PC-9 (cell line): ENCODE measurements around the gene KLHL15.

ENCODE experiments used
- CTCF ChIP-seq: fragments of 200-600 bp; sonication (generic); conservative IDR thresholded peaks from 2 replicates; pipeline ENCODE4 v1.6.1; 2017; ENCODE audit warnings: mixed run types, antibody characterized with exemption, mild to moderate bottlenecking, moderate library complexity
- EZH2 ChIP-seq: fragments of 200-600 bp; sonication (generic); IDR thresholded peaks from 2 replicates; pipeline ENCODE4 v1.8.0; 2017; ENCODE audit warnings: antibody characterized with exemption, low read depth

- TF ChIP-seq CTCF (no peak), EZH2 (no peak)
Observed at GRCh38 chrX:24019448-24019847, 7.5 kb downstream of the KLHL15 start.
